CD14-positive monocyte (primary cell): ENCODE results near the gene CDK5RAP3. TPM values are rescaled to one million over a fixed set of nuclear protein-coding genes. Genes with fewer than 3 reads are reported as not detected.
"Not testable (repeated sequence)": the region's sequence is repeated elsewhere in the genome, so short reads cannot be mapped to it uniquely, and the experiment has no call there.

Experiments
- DNase-seq, 3 donors: peaks; one replicate each; pipeline ENCODE4 v3.0.0-alpha.2; 2011 to 2022
- H2AFZ ChIP-seq: 2 replicates; pipeline ENCODE4 v1.6.0; 2012; ENCODE audit warnings: mild to moderate bottlenecking, low read depth, low read length, inconsistent platforms; ENCODE audit not compliant: insufficient read depth, poor library complexity, severe bottlenecking
- H3K27ac ChIP-seq, 2 donors: 1 replicate in 1 of 2; 2 replicates in 1 of 2; pipeline ENCODE4 v1.5.1; 2012 to 2013; ENCODE audit warnings: low read length in 2 of 2, control low read depth in 1 of 2, inconsistent platforms in 1 of 2, low read depth in 1 of 2, mild to moderate bottlenecking in 1 of 2
- H3K27me3 ChIP-seq, 2 donors: one replicate each; pipeline versions ENCODE4 v1.6.0 to v1.6.1; 2011 to 2013; ENCODE audit warnings: low read length in 2 of 2; ENCODE audit not compliant: control insufficient read depth in 2 of 2, insufficient read depth in 2 of 2
- H3K36me3 ChIP-seq, 2 donors: replicated peaks in 1 of 2; 1 replicate in 1 of 2; 2 replicates in 1 of 2; pipeline versions ENCODE4 v1.5.1 to v1.6.1; 2012 to 2013; ENCODE audit warnings: low read length in 2 of 2, control low read depth in 1 of 2, inconsistent platforms in 1 of 2, mild to moderate bottlenecking in 1 of 2; ENCODE audit not compliant: insufficient read depth in 2 of 2, control insufficient read depth in 1 of 2
- H3K4me1 ChIP-seq, 2 donors: 1 replicate in 1 of 2; 2 replicates in 1 of 2; pipeline versions ENCODE4 v1.5.1 to v1.6.1; 2012 to 2013; ENCODE audit warnings: low read length in 2 of 2, control low read depth in 1 of 2, inconsistent platforms in 1 of 2, mild to moderate bottlenecking in 1 of 2, moderate library complexity in 1 of 2; ENCODE audit not compliant: insufficient read depth in 2 of 2, control insufficient read depth in 1 of 2
- H3K4me2 ChIP-seq: replicated peaks from 2 replicates; pipeline ENCODE3; 2012; ENCODE audit warnings: low read length, moderate library complexity, mild to moderate bottlenecking; ENCODE audit not compliant: poor library complexity, severe bottlenecking; ENCODE audit errors: extremely low read depth
- H3K4me3 ChIP-seq, 3 experiments: fragments of 200-600 bp in 1 of 3; sonication (generic) in 1 of 3; replicated peaks in 1 of 3; 1 replicate in 2 of 3; 2 replicates in 1 of 3; pipeline ENCODE4 v1.5.1; 2011 to 2013; ENCODE audit warnings: low read length in 3 of 3, mild to moderate bottlenecking in 3 of 3, control low read depth in 2 of 3, low read depth in 2 of 3, inconsistent platforms in 1 of 3, moderate library complexity in 1 of 3
- H3K79me2 ChIP-seq: 2 replicates; pipeline ENCODE4 v1.6.0; 2012; ENCODE audit warnings: mild to moderate bottlenecking, control low read depth, inconsistent platforms, low read length, moderate library complexity; ENCODE audit not compliant: insufficient read depth
- H3K9ac ChIP-seq: 2 replicates; pipeline ENCODE4 v1.6.0; 2017; ENCODE audit warnings: low read length, mild to moderate bottlenecking; ENCODE audit not compliant: insufficient read depth, poor library complexity, severe bottlenecking
- H3K9me3 ChIP-seq, 2 donors: replicated peaks in 1 of 2; 1 replicate in 1 of 2; 2 replicates in 1 of 2; pipeline versions ENCODE4 v1.5.1 to v1.6.1; 2012 to 2013; ENCODE audit warnings: low read length in 2 of 2, control low read depth in 1 of 2; ENCODE audit not compliant: control insufficient read depth in 1 of 2, insufficient read depth in 1 of 2
- H4K20me1 ChIP-seq: 2 replicates; pipeline ENCODE4 v1.6.0; 2012; ENCODE audit warnings: mild to moderate bottlenecking, low read length, control low read depth, moderate library complexity; ENCODE audit not compliant: insufficient read depth
- H3K27ac Mint-ChIP-seq, 7 donors: one replicate each; pipeline ENCODE4 v1.8.0; 2020; ENCODE audit warnings: mild to moderate bottlenecking in 7 of 7, mixed read lengths in 7 of 7, moderate library complexity in 6 of 7, inconsistent platforms in 2 of 7
- H3K27me3 Mint-ChIP-seq, 3 donors: one replicate each; pipeline ENCODE4 v1.8.0; 2021 to 2022; ENCODE audit warnings: low read depth in 3 of 3, mild to moderate bottlenecking in 3 of 3, mixed read lengths in 3 of 3, moderate library complexity in 3 of 3, inconsistent platforms in 1 of 3
- H3K36me3 Mint-ChIP-seq, 2 donors: one replicate each; pipeline ENCODE4 v1.8.0; 2020; ENCODE audit warnings: mixed read lengths in 2 of 2, inconsistent platforms in 1 of 2, mild to moderate bottlenecking in 1 of 2
- H3K4me1 Mint-ChIP-seq: one replicate; pipeline ENCODE4 v1.8.0; 2020; ENCODE audit warnings: mild to moderate bottlenecking, mixed read lengths
- H3K4me3 Mint-ChIP-seq, 2 donors: one replicate each; pipeline ENCODE4 v1.8.0; 2020; ENCODE audit warnings: mild to moderate bottlenecking in 2 of 2, mixed read lengths in 2 of 2, moderate library complexity in 1 of 2
- H3K9me3 Mint-ChIP-seq, 7 donors: one replicate each; pipeline ENCODE4 v1.8.0; 2020 to 2022; ENCODE audit warnings: mixed read lengths in 7 of 7, mild to moderate bottlenecking in 6 of 7, moderate library complexity in 6 of 7, inconsistent platforms in 2 of 7
- WGBS: methylation state at CpG from one replicate; pipeline ENCODE4 v1.1.5; 2013; ENCODE audit warnings: missing lambda C conversion rate; ENCODE audit not compliant: insufficient coverage; 5-methylcytosine and 5-hydroxymethylcytosine counted together
- intact Hi-C, 2 donors: fragments of 100-400 bp; cut with micrococcal nuclease; formaldehyde crosslinking; loops; one replicate each; pipeline versions ENCODE4 v1.15.0 to v1.15.1; 2023
- polyA plus RNA-seq, 3 donors: library from polyadenylated mRNA; depleted of rRNA in 1 of 3; unstranded in 2 of 3; stranded (reverse) in 1 of 3; fragments of 300-500 nt in 2 of 3; fragments of >200 nt in 1 of 3; fragmentation: Illumina TruSeq in 2 of 3; gene quantifications; 1 replicate in 2 of 3; 2 replicates in 1 of 3; pipeline ENCODE4 v1.2.3, GENCODE V29; 2012 to 2021
- TF ChIP-seq, protein P1 (sequence below): fragments of 200-600 bp; IDR thresholded peaks from one replicate; pipeline ENCODE4 v1.8.0; 2022; ENCODE audit warnings: antibody characterized with exemption, mild to moderate bottlenecking

CDK5RAP3 gene
- polyA plus RNA-seq, 3 donors = 86.1 to 782 (median 94.4) TPM

DNA sequence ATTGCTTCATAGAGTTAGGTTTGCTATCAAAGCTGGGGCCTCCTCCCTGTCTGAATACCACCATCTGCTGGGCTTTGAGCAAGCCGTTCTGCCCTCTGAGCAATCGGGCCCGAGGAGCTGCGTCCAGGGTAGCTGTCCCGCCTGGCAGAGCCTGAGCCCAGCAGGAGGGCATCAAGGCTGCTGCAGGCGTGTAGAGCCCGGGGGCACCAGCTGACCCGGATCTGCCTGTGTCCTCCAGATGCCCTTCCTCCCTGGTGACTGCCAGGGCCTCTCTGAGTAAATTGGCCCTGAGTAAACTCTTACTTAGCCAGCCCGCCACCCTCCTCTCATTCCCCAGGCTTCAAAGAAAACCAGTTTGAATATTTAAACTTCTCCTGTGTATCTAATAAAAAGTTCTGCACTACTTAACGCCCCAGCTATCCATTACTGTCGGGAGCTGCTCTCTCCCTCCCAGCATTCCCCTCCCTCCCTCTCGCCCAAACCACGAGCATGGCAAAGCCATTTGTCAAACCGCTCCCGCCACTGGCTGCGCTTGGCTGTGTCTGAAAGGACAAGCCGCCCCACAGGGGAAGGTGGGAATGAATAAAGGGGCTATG, 16.4 kb downstream of the CDK5RAP3 start:
- peaks cover 32 to 38% of the 10 kb centered on the region in 2 donors for H3K36me3 Mint-ChIP-seq
- no peak overlapping the region for H2AFZ ChIP-seq
- H3K4me3 Mint-ChIP-seq = no peak overlapping the region
- peaks cover 5 to 20% of the 10 kb centered on the region in 2 donors for H3K4me1 ChIP-seq
- TF ChIP-seq, protein P1, sequence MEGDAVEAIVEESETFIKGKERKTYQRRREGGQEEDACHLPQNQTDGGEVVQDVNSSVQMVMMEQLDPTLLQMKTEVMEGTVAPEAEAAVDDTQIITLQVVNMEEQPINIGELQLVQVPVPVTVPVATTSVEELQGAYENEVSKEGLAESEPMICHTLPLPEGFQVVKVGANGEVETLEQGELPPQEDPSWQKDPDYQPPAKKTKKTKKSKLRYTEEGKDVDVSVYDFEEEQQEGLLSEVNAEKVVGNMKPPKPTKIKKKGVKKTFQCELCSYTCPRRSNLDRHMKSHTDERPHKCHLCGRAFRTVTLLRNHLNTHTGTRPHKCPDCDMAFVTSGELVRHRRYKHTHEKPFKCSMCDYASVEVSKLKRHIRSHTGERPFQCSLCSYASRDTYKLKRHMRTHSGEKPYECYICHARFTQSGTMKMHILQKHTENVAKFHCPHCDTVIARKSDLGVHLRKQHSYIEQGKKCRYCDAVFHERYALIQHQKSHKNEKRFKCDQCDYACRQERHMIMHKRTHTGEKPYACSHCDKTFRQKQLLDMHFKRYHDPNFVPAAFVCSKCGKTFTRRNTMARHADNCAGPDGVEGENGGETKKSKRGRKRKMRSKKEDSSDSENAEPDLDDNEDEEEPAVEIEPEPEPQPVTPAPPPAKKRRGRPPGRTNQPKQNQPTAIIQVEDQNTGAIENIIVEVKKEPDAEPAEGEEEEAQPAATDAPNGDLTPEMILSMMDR = no peak
- no peaks in the 10 kb centered on the region for H3K79me2 ChIP-seq
- no peaks in the 10 kb centered on the region for H4K20me1 ChIP-seq
- WGBS = 84% methylated on average over 9 of the region's 17 CpGs
- H3K4me3 ChIP-seq = no peak overlapping the region
- intact Hi-C loops = no loop called here
- DNase-seq = no peak
- peaks cover 2 to 13% (median 2%) of the 10 kb centered on the region in 3 donors for H3K27me3 Mint-ChIP-seq
- H3K27ac Mint-ChIP-seq = peak overlapping the region in 1 of 7 donors; percentile 35
- H3K27ac ChIP-seq = no peak overlapping the region
- no peak overlapping the region for H3K9ac ChIP-seq
- H3K4me1 Mint-ChIP-seq = peaks cover 27% of the 10 kb centered on the region
- H3K27me3 ChIP-seq = peaks cover 0 to 5% of the 10 kb centered on the region in 2 donors
- H3K9me3 ChIP-seq = no peaks in the 10 kb centered on the region
- no peaks in the 10 kb centered on the region for H3K9me3 Mint-ChIP-seq
- peaks cover 19 to 32% of the 10 kb centered on the region in 2 donors for H3K36me3 ChIP-seq
- H3K4me2 ChIP-seq = no peak overlapping the region

DNA sequence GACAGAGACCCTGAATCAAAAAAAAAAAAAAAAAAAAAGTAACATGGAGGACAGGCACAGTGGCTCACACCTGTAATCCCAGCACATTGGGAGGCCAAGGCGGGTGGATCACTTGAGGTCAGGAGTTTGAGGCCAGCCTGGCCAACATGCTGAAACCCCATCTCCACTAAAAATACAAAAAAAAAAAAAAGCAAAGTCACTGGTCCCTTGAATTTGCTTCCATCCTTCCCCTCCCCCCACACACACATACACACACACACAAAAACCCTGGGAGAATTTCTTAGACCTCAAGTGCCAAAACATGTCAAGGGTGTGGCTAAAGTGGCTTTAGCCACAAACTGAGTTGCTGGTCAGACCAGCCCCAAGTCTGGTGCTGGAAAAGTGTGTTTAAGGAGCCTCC, 17.5 kb downstream of the CDK5RAP3 start:
- 100% methylated on average over 1 of the region's 1 CpG for WGBS
- Mint-ChIP-seq H3K36me3 (peaks cover 25 to 26% of the 10 kb centered on the region in 2 donors), H3K4me1 (peaks cover 16% of the 10 kb centered on the region), H3K27me3 (peaks cover 2 to 13% (median 3%) of the 10 kb centered on the region in 3 donors)
- DNase-seq, H2AFZ ChIP-seq, intact Hi-C loops, H3K4me1 ChIP-seq, H3K9me3 ChIP-seq, H3K27ac Mint-ChIP-seq, H3K27ac ChIP-seq, H3K27me3 ChIP-seq, H3K4me3 Mint-ChIP-seq, H3K4me2 ChIP-seq, H3K9ac ChIP-seq, H3K9me3 Mint-ChIP-seq, H3K4me3 ChIP-seq, H3K79me2 ChIP-seq, H4K20me1 ChIP-seq: not testable (repeated sequence)
- peaks cover 9 to 21% of the 10 kb centered on the region in 2 donors for H3K36me3 ChIP-seq
